Brain microvascular endothelial cell (primary cell): ENCODE data around the gene ZDHHC17.
"Not testable (repeated sequence)": the region's sequence is repeated elsewhere in the genome, so short reads cannot be mapped to it uniquely, and the experiment has no call there.

Experiments
- DNase-seq: peaks from one replicate; pipeline ENCODE4 v3.0.0-alpha.2; 2020
- H3K27ac ChIP-seq: fragments of 250-450 bp; sonication (Bioruptor Pico); 2 replicates; pipeline ENCODE4 v1.5.1; 2020; ENCODE audit warnings: mild to moderate bottlenecking, moderate library complexity
- H3K27me3 ChIP-seq: fragments of 250-450 bp; sonication (Bioruptor Pico); replicated peaks from 2 replicates; pipeline ENCODE4 v1.5.1; 2020; ENCODE audit warnings: mild to moderate bottlenecking
- H3K36me3 ChIP-seq: fragments of 250-450 bp; sonication (Bioruptor Pico); replicated peaks from 2 replicates; pipeline ENCODE4 v1.5.1; 2020; ENCODE audit warnings: mild to moderate bottlenecking
- H3K4me3 ChIP-seq: 2 replicates; pipeline ENCODE4 v1.5.1; 2011; ENCODE audit warnings: low read depth, mild to moderate bottlenecking, control low read depth, low read length, moderate library complexity
- CTCF ChIP-seq: IDR thresholded peaks from 2 replicates; pipeline ENCODE4 v1.5.1; 2011; ENCODE audit warnings: low read depth, mild to moderate bottlenecking, moderate library complexity, low read length, control low read depth, inconsistent platforms; ENCODE audit errors: missing control alignments
- in situ Hi-C: cut with HindIII; loops from 2 replicates; pipeline ENCODE4 v1.10.0; 2017; ENCODE audit warnings: low sequenced_read_pairs, low pct_ligation_motif_present

Gene ZDHHC17

GRCh38 chr12:76777765-76778216 is 13.9 kb downstream of the ZDHHC17 start:
- Histone ChIP-seq H3K4me3 (no peak overlapping the region), H3K36me3 (no peaks in the 10 kb centered on the region), H3K27me3 (no peaks in the 10 kb centered on the region), H3K27ac (no peak overlapping the region)
- no peak for DNase-seq
- no peak for TF ChIP-seq CTCF
- in situ Hi-C loops = no loop called here

GRCh38 chr12:76778364-76778763 is 14.4 kb downstream of the ZDHHC17 start:
- in situ Hi-C loops = no loop called here
- no peak overlapping the region for H3K27ac ChIP-seq

GRCh38 chr12:76779310-76779709 is 15.4 kb downstream of the ZDHHC17 start:
- H3K4me3 ChIP-seq, H3K27me3 ChIP-seq, DNase-seq, H3K36me3 ChIP-seq, in situ Hi-C loops, H3K27ac ChIP-seq: not testable (repeated sequence)

More at GRCh38 chr12:76778364-76778763, 14.4 kb downstream of the ZDHHC17 start:
- Histone ChIP-seq H3K36me3 (no peaks in the 10 kb centered on the region), H3K4me3 (no peak overlapping the region), H3K27me3 (no peaks in the 10 kb centered on the region)
- no peak for DNase-seq
- no peak for TF ChIP-seq CTCF

GRCh38 chr12:76781321-76781720 is 17.4 kb downstream of the ZDHHC17 start:
- DNase-seq = no peak
- in situ Hi-C loops = no loop called here
- no peak for TF ChIP-seq CTCF

GRCh38 chr12:76782526-76782925 is 18.6 kb downstream of the ZDHHC17 start:
- in situ Hi-C loops = no loop called here
- no peak overlapping the region for H3K27ac ChIP-seq
- H3K36me3 ChIP-seq = no peaks in the 10 kb centered on the region
- DNase-seq = no peak
- no peaks in the 10 kb centered on the region for H3K27me3 ChIP-seq
- H3K4me3 ChIP-seq = no peak overlapping the region
- TF ChIP-seq CTCF = no peak

More at GRCh38 chr12:76781321-76781720, 17.4 kb downstream of the ZDHHC17 start:
- no peak overlapping the region for H3K4me3 ChIP-seq
- H3K27ac ChIP-seq = no peak overlapping the region
- no peaks in the 10 kb centered on the region for H3K27me3 ChIP-seq
- H3K36me3 ChIP-seq = no peaks in the 10 kb centered on the region

GRCh38 chr12:76784600-76785051 is 20.7 kb downstream of the ZDHHC17 start:
- no peak for TF ChIP-seq CTCF
- Histone ChIP-seq H3K27ac (peak overlapping the region; percentile 12), H3K4me3 (no peak overlapping the region), H3K27me3 (no peaks in the 10 kb centered on the region), H3K36me3 (no peaks in the 10 kb centered on the region)
- peak; percentile 21 for DNase-seq
- in situ Hi-C loops = no loop called here
